Sigmoid colon (tissue), 4 donors: Measurements from ENCODE around the gene NECTIN1.

ENCODE experiments used
- CTCF ChIP-seq, 4 experiments: fragments of 450-650 bp in 3 of 4; fragments of 200-600 bp in 1 of 4; IDR thresholded peaks; one replicate each; pipeline ENCODE4 v1.5.1; 2016 to 2019; ENCODE audit warnings: antibody characterized with exemption in 4 of 4, mild to moderate bottlenecking in 3 of 4, moderate library complexity in 2 of 4
- EP300 ChIP-seq, 4 donors: sonication (generic); formaldehyde crosslinking; IDR thresholded peaks; one replicate each; pipeline ENCODE4 v1.6.1; 2017; ENCODE audit warnings: antibody characterized with exemption in 4 of 4
- POLR2A ChIP-seq, 2 donors: fragments of 450-650 bp; IDR thresholded peaks; one replicate each; pipeline ENCODE4 v1.6.1; 2016; ENCODE audit warnings: antibody characterized with exemption in 2 of 2, mild to moderate bottlenecking in 2 of 2, moderate library complexity in 2 of 2
- POLR2AphosphoS5 ChIP-seq, 4 donors: sonication (generic); formaldehyde crosslinking; IDR thresholded peaks; one replicate each; pipeline ENCODE4 v1.6.1; 2017; ENCODE audit warnings: antibody characterized with exemption in 4 of 4

GRCh38 chr11:119752946-119753345 is 23.9 kb upstream of the NECTIN1 start:
- TF ChIP-seq POLR2A (IDR thresholded peaks at IDR 0.05), result no peak
- TF ChIP-seq CTCF (IDR thresholded peaks at IDR 0.05), result no peak
- no peak for TF ChIP-seq EP300 (IDR thresholded peaks at IDR 0.05)
- TF ChIP-seq POLR2AphosphoS5 (IDR thresholded peaks at IDR 0.05), result no peak
